Breast epithelium (tissue), 4 donors: ENCODE results near the gene CTU1. TPM values are rescaled to one million over a fixed set of nuclear protein-coding genes. Genes with fewer than 3 reads are reported as not detected.

Experiments
- DNase-seq, 2 donors: peaks; one replicate each; pipeline ENCODE4 v3.0.0-alpha.2; 2019; ENCODE audit warnings: low spot score in 2 of 2
- H3K27ac ChIP-seq, 2 donors: fragments of 200-600 bp; sonication (generic) in 1 of 2; one replicate each; pipeline ENCODE4 v1.5.1; 2016 to 2019; ENCODE audit warnings: mild to moderate bottlenecking in 1 of 2
- H3K27me3 ChIP-seq, 2 donors: fragments of 200-600 bp; sonication (generic) in 1 of 2; one replicate each; pipeline versions ENCODE4 v1.5.1 to v1.6.0; 2017 to 2019; ENCODE audit warnings: control low read depth in 1 of 2, mild to moderate bottlenecking in 1 of 2
- H3K36me3 ChIP-seq: fragments of 200-600 bp; one replicate; pipeline ENCODE4 v1.5.1; 2019
- H3K4me1 ChIP-seq, 2 donors: fragments of 200-600 bp; sonication (generic); one replicate each; pipeline ENCODE4 v1.5.1; 2016 to 2019; ENCODE audit warnings: control low read depth in 1 of 2
- H3K4me3 ChIP-seq, 3 donors: fragments of 200-600 bp; sonication (generic); 1 replicate in 2 of 3; 2 replicates in 1 of 3; pipeline ENCODE4 v1.5.1; 2016 to 2019; ENCODE audit warnings: mild to moderate bottlenecking in 3 of 3, moderate library complexity in 2 of 3
- H3K9me3 ChIP-seq, 2 donors: fragments of 200-600 bp; sonication (generic) in 1 of 2; one replicate each; pipeline ENCODE4 v1.5.1; 2016 to 2019; ENCODE audit warnings: control low read depth in 1 of 2
- POLR2A ChIP-seq: fragments of 450-650 bp; IDR thresholded peaks from one replicate; pipeline ENCODE4 v1.6.1; 2016; ENCODE audit warnings: antibody characterized with exemption, mild to moderate bottlenecking, moderate library complexity
- POLR2AphosphoS5 ChIP-seq, 3 donors: sonication (generic); formaldehyde crosslinking; IDR thresholded peaks; one replicate each; pipeline ENCODE4 v1.6.1; 2017; ENCODE audit warnings: antibody characterized with exemption in 3 of 3
- intact Hi-C: fragments of 100-400 bp; cut with DNase I; formaldehyde crosslinking; loops from one replicate; pipeline ENCODE4 v1.15.1; 2023; ENCODE audit warnings: low total_unique reads
- total RNA-seq, 3 donors: library from RNA; depleted of rRNA; stranded (reverse); fragments of >200 nt; gene quantifications; one replicate each; pipeline ENCODE4 v1.1.0, GENCODE V29; 2016
- TF ChIP-seq, protein P1 (sequence below), 3 donors: fragments of 450-650 bp; IDR thresholded peaks; one replicate each; pipeline ENCODE4 v1.5.1; 2016 to 2017; ENCODE audit warnings: antibody characterized with exemption in 3 of 3, mild to moderate bottlenecking in 3 of 3, moderate library complexity in 3 of 3

CTU1 gene
- total RNA-seq, 3 donors from 2014 or later, result 5.6 to 10.1 (median 9.2) TPM

DNA sequence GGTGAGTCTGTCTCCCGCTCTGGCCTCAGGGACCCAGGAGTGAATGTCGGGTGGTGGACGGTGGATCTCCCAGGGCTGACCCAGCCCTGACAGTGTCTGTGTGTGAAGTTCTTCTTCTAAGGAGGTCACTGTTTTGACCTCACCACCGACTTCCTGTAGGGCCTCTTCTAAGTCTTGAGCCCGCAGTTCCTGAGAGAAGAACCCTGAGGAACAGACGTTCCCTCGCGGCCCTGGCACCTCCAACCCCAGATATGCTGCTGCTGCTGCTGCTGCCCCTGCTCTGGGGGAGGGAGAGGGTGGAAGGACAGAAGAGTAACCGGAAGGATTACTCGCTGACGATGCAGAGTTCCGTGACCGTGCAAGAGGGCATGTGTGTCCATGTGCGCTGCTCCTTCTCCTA is 33.9 kb upstream of the CTU1 start, which contains the start of gene SIGLEC7:
Gene SIGLEC7 (plus strand): TSS at position 183 of the 400 bp plus-strand sequence. CDS start 69 bp downstream, at position 252.
- H3K27me3 ChIP-seq, result peaks cover 0 to 32% of the 10 kb centered on the region in 2 donors
- H3K36me3 ChIP-seq, result no peaks in the 10 kb centered on the region
- no peak for DNase-seq
- intact Hi-C loops, result no loop called here
- no peaks in the 10 kb centered on the region for H3K9me3 ChIP-seq
- H3K4me1 ChIP-seq, result no peaks in the 10 kb centered on the region
- H3K27ac ChIP-seq, result no peak within 1 kb of the TSS
- TF ChIP-seq POLR2A (no peak), POLR2AphosphoS5 (IDR thresholded peaks at IDR 0.05) (no peak)
- TF ChIP-seq, protein P1, sequence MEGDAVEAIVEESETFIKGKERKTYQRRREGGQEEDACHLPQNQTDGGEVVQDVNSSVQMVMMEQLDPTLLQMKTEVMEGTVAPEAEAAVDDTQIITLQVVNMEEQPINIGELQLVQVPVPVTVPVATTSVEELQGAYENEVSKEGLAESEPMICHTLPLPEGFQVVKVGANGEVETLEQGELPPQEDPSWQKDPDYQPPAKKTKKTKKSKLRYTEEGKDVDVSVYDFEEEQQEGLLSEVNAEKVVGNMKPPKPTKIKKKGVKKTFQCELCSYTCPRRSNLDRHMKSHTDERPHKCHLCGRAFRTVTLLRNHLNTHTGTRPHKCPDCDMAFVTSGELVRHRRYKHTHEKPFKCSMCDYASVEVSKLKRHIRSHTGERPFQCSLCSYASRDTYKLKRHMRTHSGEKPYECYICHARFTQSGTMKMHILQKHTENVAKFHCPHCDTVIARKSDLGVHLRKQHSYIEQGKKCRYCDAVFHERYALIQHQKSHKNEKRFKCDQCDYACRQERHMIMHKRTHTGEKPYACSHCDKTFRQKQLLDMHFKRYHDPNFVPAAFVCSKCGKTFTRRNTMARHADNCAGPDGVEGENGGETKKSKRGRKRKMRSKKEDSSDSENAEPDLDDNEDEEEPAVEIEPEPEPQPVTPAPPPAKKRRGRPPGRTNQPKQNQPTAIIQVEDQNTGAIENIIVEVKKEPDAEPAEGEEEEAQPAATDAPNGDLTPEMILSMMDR (IDR thresholded peaks at IDR 0.05), result no peak
- H3K4me3 ChIP-seq, result no peak within 1 kb of the TSS

DNA sequence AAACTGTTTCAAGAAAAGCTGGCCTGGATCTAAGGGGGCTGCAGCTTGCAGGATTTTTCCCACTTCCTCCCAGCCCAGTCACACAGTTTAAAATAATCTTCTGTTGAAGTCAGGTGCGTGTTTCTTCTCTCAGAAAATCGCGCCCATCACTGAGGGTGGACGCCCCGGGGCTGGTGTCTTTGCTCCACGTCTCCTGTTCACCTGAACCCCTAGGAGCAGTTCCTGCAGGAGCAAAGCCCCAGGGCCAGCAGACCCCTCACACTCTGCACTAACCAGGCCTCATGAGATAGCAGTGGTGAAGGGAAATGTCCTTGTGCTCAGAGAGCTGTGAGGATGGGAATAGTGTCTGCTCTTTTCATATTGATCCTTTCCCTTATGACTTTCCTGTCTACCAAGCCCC is 33.0 kb upstream of the CTU1 start:
- Histone ChIP-seq H3K4me3 (no peak overlapping the region), H3K27me3 (peaks cover 0 to 32% of the 10 kb centered on the region in 2 donors), H3K27ac (no peak overlapping the region), H3K36me3 (no peaks in the 10 kb centered on the region), H3K4me1 (no peaks in the 10 kb centered on the region), H3K9me3 (no peaks in the 10 kb centered on the region)
- intact Hi-C loops, result no loop called here
- DNase-seq, result no peak
- TF ChIP-seq POLR2AphosphoS5 (IDR thresholded peaks at IDR 0.05), result no peak
- TF ChIP-seq, protein P1 (IDR thresholded peaks at IDR 0.05), result no peak
- TF ChIP-seq POLR2A, result no peak

DNA sequence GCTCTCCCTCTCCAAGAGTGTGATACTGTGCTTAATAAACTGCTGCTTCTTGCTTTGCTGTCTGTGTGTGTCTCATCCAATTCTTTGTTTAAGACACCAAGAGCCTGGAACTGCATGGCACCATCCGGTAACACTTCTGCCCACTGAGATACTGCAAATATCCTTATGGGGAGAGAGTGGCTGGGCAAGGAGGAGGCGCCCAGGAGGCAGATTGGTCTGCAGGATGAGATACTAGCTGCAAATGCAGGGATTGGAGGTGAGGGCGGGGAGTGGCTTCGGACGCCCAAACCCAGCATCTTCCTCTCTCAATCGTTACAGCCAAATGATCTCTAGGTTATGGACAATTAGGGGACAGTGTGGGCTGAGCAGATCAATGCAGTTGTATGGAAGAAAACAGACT is 32.2 kb upstream of the CTU1 start:
- DNase-seq, result no peak
- H3K4me3 ChIP-seq, result no peak overlapping the region
- no peaks in the 10 kb centered on the region for H3K9me3 ChIP-seq
- H3K27ac ChIP-seq, result no peak overlapping the region
- intact Hi-C loops, result no loop called here
- peaks cover 0 to 32% of the 10 kb centered on the region in 2 donors for H3K27me3 ChIP-seq
- TF ChIP-seq, protein P1 (IDR thresholded peaks at IDR 0.05), result no peak
- no peak for TF ChIP-seq POLR2AphosphoS5 (IDR thresholded peaks at IDR 0.05)
- no peak for TF ChIP-seq POLR2A
- no peaks in the 10 kb centered on the region for H3K36me3 ChIP-seq
- no peaks in the 10 kb centered on the region for H3K4me1 ChIP-seq

DNA sequence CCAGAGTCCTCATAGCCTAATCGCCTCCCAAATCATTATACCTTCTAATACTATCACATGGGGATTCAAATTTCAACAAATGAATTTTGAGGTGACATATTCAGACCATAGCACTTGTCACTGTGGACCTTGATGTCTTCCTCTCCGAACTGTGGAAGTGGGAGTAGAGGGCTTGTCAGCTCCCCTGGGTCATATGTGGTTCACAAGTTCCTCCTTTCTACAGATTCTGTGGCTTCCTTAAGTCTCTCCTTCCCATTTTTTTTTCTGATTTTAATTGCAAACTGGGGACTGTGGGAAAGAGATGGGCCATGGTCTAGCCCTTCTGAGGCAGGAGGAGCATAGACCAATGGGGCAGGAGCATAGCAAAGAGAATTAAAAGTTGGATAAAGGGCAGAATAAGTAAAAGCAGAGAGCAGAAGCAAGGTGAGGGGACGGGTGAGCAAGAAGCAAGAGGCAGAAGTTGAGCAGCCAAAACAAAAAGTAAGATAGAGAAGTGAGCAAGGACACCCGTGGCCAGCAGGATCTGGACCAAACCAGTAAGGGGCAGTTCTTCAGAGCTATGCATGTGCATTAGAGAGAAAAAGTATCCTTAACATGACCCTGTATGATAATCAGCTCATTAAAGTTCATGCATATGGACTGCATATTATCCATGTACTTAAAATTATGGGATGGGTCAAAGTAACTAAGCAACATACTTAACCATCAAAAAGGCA is 31.2 kb upstream of the CTU1 start:
- Histone ChIP-seq H3K9me3 (no peaks in the 10 kb centered on the region), H3K4me1 (no peaks in the 10 kb centered on the region), H3K36me3 (no peaks in the 10 kb centered on the region), H3K27ac (no peak overlapping the region), H3K27me3 (peaks cover 0 to 32% of the 10 kb centered on the region in 2 donors), H3K4me3 (no peak overlapping the region)
- TF ChIP-seq, protein P1 (IDR thresholded peaks at IDR 0.05), result no peak
- TF ChIP-seq POLR2A, result no peak
- TF ChIP-seq POLR2AphosphoS5 (IDR thresholded peaks at IDR 0.05), result no peak
- intact Hi-C loops, result no loop called here
- DNase-seq, result no peak

DNA sequence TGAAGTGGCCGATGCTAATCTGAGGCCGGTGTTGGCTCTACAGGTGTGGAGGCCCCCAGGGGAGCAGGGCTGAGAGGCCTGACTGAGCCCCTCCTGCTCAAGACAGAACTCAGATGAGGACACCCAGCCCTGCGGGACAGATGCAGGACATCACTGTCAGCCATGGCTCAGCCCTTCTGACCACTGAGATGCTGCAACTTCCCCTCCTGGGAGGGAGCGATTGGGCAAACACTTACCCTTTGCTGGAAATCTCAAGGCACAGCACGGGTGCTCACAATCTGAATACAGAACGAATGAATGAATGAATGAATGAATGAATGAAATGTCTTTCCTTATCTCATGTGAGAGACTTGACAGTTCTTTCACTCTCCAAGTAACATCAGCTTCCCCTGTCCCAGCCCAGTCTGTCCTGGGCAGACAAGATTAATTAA is 30.4 kb upstream of the CTU1 start:
- no peak for DNase-seq
- Histone ChIP-seq H3K4me3 (no peak overlapping the region), H3K4me1 (no peaks in the 10 kb centered on the region), H3K9me3 (no peaks in the 10 kb centered on the region), H3K36me3 (no peaks in the 10 kb centered on the region), H3K27me3 (peaks cover 0 to 32% of the 10 kb centered on the region in 2 donors), H3K27ac (no peak overlapping the region)
- intact Hi-C loops, result no loop called here
- TF ChIP-seq POLR2AphosphoS5 (IDR thresholded peaks at IDR 0.05) (no peak), POLR2A (no peak)
- TF ChIP-seq, protein P1 (IDR thresholded peaks at IDR 0.05), result no peak
